Ovary (tissue), 9 donors: Measurements from ENCODE around the gene KIF6. TPM values are rescaled to one million over a fixed set of nuclear protein-coding genes. Genes with fewer than 3 reads are reported as not detected.

ENCODE experiments used
- DNase-seq, 5 donors: peaks; one replicate each; pipeline ENCODE4 v3.0.0-alpha.2; 2019 to 2020
- H3K27ac ChIP-seq, 2 donors: fragments of 200-600 bp; one replicate each; pipeline versions ENCODE4 v1.5.1 to v1.8.0; 2019 to 2022
- H3K27me3 ChIP-seq: fragments of 200-600 bp; one replicate; pipeline ENCODE4 v1.8.0; 2022
- H3K36me3 ChIP-seq: fragments of 200-600 bp; sonication (generic); one replicate; pipeline ENCODE4 v1.5.1; 2019
- H3K4me1 ChIP-seq: one replicate; pipeline ENCODE4 v1.8.1; 2013; ENCODE audit warnings: mild to moderate bottlenecking, moderate library complexity; ENCODE audit not compliant: insufficient read depth
- H3K4me3 ChIP-seq: fragments of 200-600 bp; sonication (generic); one replicate; pipeline ENCODE4 v1.5.1; 2017
- H3K9me3 ChIP-seq, 2 donors: fragments of 200-600 bp in 1 of 2; sonication (generic) in 1 of 2; one replicate each; pipeline versions ENCODE4 v1.5.1 to v1.8.1; 2013 to 2019; ENCODE audit warnings: mild to moderate bottlenecking in 1 of 2, moderate library complexity in 1 of 2
- EP300 ChIP-seq: sonication (generic); formaldehyde crosslinking; IDR thresholded peaks from one replicate; pipeline ENCODE4 v1.6.1; 2017; ENCODE audit warnings: antibody characterized with exemption
- POLR2A ChIP-seq: fragments of 450-650 bp; IDR thresholded peaks from one replicate; pipeline ENCODE4 v1.6.1; 2017; ENCODE audit warnings: antibody characterized with exemption, mild to moderate bottlenecking, moderate library complexity
- WGBS, 3 donors: extraction: QIAGEN DNeasy Blood & Tissue Kit in 1 of 3; methylation state at CpG; one replicate each; pipeline versions ENCODE4 v1.1.5 to v1.1.7; 2013 to 2017; 5-methylcytosine and 5-hydroxymethylcytosine counted together
- intact Hi-C, 4 donors: fragments of 100-400 bp; cut with DNase I; formaldehyde crosslinking; loops; one replicate each; pipeline versions ENCODE4 v1.11.0 to v1.15.1; 2022 to 2023
- polyA plus RNA-seq, 2 donors: library from polyadenylated mRNA; stranded (reverse); fragments of 200-250 nt in 1 of 2; fragments of 350-450 nt in 1 of 2; fragmentation: Illumina TruSeq in 1 of 2; extraction: RNeasy Lipid Tissue Mini Kit (QIAGEN cat#74804) in 1 of 2; gene quantifications; one replicate each; pipeline ENCODE4 v1.2.3, GENCODE V29; 2013 to 2014
- total RNA-seq, 7 donors: library from RNA; depleted of rRNA in 2 of 7; stranded (reverse); fragments of >200 nt in 2 of 7; fragmentation: NEBNext Ultra II Directional in 3 of 7; extraction: Animal tissue kit (Norgen Biotek cat#: 25700) in 3 of 7; gene quantifications; one replicate each; pipeline versions ENCODE4 v1.1.0 to v1.2.4, GENCODE V29; 2016 to 2023
- TF ChIP-seq, protein P1 (sequence below), 3 donors: fragments of 450-650 bp in 2 of 3; fragments of 200-600 bp in 1 of 3; IDR thresholded peaks; one replicate each; pipeline versions ENCODE4 v1.5.1 to v1.8.0; 2016 to 2022; ENCODE audit warnings: antibody characterized with exemption in 3 of 3, mild to moderate bottlenecking in 1 of 3
- donor health status: DM: no; HTN: no; CAD: no; lungs with moderate emphysema.
- donor health status: DM: no; HTN: no; CAD: no.
- donor health status: Bipolar disorder and iron deficiency.
- donor health status: DM: yes; HTN: yes; CAD: no.
- donor health status: DM: no; HTN: no; CAD: no.
- donor health status: DM: yes; HTN: yes; CAD: no.

Gene KIF6
- total and polyA plus RNA-seq, 9 donors, result 0.12 to 2.1 (median 0.82) TPM

DNA sequence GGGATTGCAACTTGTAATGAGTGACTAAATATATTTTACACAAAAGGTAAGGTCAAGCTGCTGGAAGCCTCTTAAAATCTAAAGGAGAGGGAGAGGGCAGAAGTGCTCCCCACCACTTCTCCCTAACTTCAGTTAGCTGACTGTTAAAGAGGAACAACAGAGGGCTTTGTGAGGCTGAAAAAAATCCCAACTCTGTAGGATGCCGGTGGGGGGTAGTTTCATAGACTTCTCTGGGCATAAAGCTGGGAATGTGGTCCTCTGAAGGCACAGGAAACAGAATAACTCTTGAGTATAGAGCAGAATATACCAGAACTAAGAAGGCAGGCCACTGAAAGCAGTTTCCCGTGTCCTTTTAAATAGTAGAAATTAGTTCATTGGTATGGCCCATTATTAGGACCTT is 71.6 kb downstream of the KIF6 start:
- Histone ChIP-seq H3K27ac (no peak overlapping the region), H3K27me3 (no peaks in the 10 kb centered on the region), H3K4me3 (no peak overlapping the region), H3K36me3 (no peaks in the 10 kb centered on the region), H3K9me3 (no peaks in the 10 kb centered on the region), H3K4me1 (no peaks in the 10 kb centered on the region)
- TF ChIP-seq EP300 (no peak), POLR2A (no peak)
- TF ChIP-seq, protein P1, sequence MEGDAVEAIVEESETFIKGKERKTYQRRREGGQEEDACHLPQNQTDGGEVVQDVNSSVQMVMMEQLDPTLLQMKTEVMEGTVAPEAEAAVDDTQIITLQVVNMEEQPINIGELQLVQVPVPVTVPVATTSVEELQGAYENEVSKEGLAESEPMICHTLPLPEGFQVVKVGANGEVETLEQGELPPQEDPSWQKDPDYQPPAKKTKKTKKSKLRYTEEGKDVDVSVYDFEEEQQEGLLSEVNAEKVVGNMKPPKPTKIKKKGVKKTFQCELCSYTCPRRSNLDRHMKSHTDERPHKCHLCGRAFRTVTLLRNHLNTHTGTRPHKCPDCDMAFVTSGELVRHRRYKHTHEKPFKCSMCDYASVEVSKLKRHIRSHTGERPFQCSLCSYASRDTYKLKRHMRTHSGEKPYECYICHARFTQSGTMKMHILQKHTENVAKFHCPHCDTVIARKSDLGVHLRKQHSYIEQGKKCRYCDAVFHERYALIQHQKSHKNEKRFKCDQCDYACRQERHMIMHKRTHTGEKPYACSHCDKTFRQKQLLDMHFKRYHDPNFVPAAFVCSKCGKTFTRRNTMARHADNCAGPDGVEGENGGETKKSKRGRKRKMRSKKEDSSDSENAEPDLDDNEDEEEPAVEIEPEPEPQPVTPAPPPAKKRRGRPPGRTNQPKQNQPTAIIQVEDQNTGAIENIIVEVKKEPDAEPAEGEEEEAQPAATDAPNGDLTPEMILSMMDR (IDR thresholded peaks at IDR 0.05), result no peak
- DNase-seq, result no peak
- intact Hi-C loops, result no loop called here
- 61 to 76% (median 75%) methylated on average over 2 of the region's 2 CpGs for WGBS, 3 donors

DNA sequence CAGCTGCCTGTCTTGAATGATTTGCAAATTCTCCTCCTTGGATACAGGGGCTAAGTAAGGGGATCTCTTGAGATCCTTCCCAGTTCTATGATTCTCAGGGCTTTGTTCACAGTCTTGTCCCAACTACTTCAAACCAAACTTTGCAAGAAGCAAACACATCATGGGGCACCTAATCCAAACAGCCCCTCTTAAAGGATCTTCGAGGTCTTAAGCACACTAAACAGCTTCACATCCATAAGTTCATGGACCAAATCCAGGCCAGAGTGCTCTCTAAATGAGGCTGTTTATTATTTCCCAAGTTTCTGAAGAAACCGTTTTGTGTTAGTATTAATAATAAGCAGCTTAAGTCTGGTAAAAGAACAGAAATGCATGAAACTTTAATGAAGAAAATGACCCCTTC is 75.2 kb downstream of the KIF6 start:
- Histone ChIP-seq H3K4me1 (no peaks in the 10 kb centered on the region), H3K27me3 (no peaks in the 10 kb centered on the region), H3K36me3 (no peaks in the 10 kb centered on the region), H3K4me3 (no peak overlapping the region), H3K9me3 (no peaks in the 10 kb centered on the region), H3K27ac (no peak overlapping the region)
- intact Hi-C loops, result no loop called here
- 47 to 55% (median 52%) methylated on average over 2 of the region's 2 CpGs for WGBS, 3 donors
- TF ChIP-seq POLR2A, result no peak
- no peak for TF ChIP-seq EP300
- TF ChIP-seq, protein P1 (IDR thresholded peaks at IDR 0.05), result no peak
- DNase-seq, result no peak

DNA sequence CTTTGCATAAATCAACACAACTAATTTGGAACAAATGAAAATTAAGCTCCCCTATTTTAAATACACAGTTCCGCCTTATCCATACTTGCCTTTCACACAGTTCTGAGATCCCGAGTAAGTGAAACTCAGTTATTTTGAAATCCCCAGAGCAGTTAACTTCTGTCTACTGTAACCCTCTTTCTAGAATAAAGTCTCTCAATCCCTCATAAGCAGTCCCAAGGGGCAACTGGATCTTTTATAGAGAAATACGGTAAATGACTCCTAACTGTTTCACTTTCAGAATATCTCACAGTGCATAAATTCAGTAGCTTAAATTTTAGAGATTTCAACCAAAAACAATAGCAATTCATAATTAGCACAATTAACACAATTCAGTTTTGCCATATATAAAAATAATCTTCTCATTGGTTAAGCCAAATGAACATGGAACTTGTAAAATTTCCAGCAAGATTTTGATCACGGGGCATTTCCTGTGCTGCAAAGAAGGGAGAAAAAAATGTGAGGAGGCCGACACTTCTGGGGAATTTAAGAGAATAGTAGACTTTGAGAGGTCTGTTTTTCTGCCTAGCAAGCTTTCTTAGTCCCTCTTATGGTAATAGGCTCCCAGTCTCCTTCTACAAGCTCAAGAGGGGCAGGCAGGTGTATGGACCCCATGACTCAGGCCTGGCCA is 78.3 kb downstream of the KIF6 start:
- no peak for TF ChIP-seq EP300
- no peak for TF ChIP-seq POLR2A
- TF ChIP-seq, protein P1 (IDR thresholded peaks at IDR 0.05), result no peak
- H3K4me1 ChIP-seq, result no peaks in the 10 kb centered on the region
- no peaks in the 10 kb centered on the region for H3K27me3 ChIP-seq
- no peak for DNase-seq
- 69 to 75% (median 73%) methylated on average over 5 of the region's 5 CpGs for WGBS, 3 donors
- H3K4me3 ChIP-seq, result no peak overlapping the region
- H3K9me3 ChIP-seq, result no peaks in the 10 kb centered on the region
- H3K27ac ChIP-seq, result no peak overlapping the region
- intact Hi-C loops, result no loop called here
- no peaks in the 10 kb centered on the region for H3K36me3 ChIP-seq

DNA sequence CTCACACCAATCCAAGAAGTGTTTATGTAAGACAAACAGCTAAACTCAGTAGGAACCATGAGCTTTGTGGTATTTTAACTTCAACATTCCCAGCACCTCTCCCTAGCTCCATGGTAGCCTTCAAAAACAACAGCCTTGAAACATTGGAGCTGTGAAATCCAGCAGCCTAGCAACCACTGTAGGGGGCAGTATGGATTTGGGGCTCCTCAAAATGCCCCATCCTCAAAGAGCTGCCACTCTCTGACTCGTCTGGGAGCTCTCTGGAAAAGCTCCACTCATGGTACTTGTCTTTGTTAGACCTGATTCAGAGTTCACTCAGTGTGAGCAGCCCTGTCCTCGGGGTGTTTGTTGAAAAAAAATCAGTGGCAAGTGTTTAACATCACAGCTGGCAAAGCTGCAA is 82.9 kb downstream of the KIF6 start:
- 68 to 78% (median 74%) methylated on average over 2 of the region's 2 CpGs for WGBS, 3 donors
- H3K27me3 ChIP-seq, result no peaks in the 10 kb centered on the region
- H3K4me3 ChIP-seq, result no peak overlapping the region
- no peaks in the 10 kb centered on the region for H3K9me3 ChIP-seq
- DNase-seq, result no peak
- no peaks in the 10 kb centered on the region for H3K4me1 ChIP-seq
- TF ChIP-seq, protein P1 (IDR thresholded peaks at IDR 0.05), result no peak
- TF ChIP-seq POLR2A (no peak), EP300 (no peak)
- H3K36me3 ChIP-seq, result no peaks in the 10 kb centered on the region
- no peak overlapping the region for H3K27ac ChIP-seq
- intact Hi-C loops, result no loop called here
